Daoy (cell line): ENCODE measurements around the gene PIM3. TPM values are rescaled to one million over a fixed set of nuclear protein-coding genes. Genes with fewer than 3 reads are reported as not detected.
A peak's percentile ranks its signal among the peaks of the same experiment; 100 is the strongest.

Experiments
- DNase-seq: peaks from one replicate; pipeline ENCODE4 v3.0.0-alpha.2; 2015; ENCODE audit warnings: low read depth
- total RNA-seq: library from RNA; depleted of rRNA; stranded (reverse); fragments of >200 nt; shearing (Covaris generic); gene quantifications from 2 replicates; pipeline ENCODE4 v1.2.3, GENCODE V29; 2014

PIM3 gene
- total RNA-seq, 1 experiment from 2014 or later = 73.1 TPM

DNA sequence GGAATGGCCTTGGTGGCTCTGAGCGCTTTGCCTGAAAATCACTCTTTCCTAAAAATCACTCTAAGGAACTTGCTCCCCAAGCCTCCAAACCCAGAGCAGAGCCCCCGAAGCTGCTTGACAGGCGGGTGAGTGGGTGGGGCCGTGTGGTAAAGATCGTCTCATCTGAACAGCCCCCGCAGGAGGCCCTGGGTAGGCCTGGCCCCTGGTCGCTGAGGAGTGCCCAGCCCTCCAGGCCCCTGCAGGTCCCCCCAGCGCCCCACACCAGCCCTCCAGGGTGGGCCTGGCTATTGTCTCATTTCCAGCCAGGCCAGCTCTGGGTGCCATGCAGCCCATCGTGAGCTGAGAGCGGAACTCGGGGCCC, 17.2 kb upstream of the PIM3 start:
- no peak for DNase-seq

DNA sequence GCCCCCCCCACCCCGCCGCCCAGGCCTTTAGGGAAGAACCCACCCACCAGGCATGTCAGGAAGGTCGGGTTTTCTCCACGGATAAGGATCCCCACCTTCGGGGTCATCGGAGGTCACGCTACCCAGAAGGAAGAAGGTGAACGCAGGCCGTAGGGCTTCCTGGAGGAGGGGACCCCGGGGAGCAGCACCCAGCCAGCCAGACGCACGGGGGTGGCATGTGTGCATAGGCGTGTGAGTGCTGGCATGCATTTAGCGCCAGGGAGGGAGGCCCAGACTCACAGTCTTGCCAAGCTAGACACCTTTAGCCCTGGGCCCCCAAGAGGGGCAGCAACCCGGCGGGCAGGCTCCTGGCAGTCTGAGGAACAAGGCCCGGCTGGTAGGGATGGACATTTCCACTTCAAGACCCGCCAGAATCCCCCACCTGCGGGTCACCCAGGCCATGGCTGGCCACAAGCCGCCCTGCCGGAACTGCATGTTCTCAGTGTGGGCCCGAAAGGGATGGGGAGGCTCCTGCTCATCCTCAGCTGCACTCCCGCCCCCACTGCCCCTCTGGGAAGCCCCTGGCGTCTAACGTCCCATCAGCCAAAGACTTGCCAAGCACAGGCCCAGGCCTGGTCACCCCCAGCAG, 16.7 kb upstream of the PIM3 start:
- no peak for DNase-seq

DNA sequence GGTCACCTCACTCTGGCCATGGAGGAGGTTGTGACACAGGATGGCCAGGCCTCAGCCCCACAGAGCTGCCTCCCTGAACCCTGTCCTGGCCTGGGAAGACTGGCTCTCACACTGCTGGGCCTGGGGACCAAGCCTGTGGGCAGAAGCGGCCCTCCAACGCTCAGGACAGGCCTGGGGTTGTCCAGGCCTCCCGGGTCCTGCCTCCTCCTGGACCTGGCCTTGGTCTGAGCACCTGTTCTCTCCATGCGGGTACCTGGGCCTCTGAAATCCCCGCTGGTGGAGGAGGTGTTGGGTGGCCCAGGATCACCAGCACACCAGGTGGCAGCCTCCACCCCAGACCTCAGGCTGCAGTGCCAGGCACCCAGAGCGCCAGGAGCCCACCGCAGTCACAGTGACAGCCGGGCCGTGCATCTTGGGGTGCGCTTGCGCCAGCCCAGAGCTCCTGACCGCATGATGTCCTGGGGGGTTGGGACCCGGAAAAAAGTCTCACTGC, 16.1 kb upstream of the PIM3 start:
- DNase-seq = no peak

DNA sequence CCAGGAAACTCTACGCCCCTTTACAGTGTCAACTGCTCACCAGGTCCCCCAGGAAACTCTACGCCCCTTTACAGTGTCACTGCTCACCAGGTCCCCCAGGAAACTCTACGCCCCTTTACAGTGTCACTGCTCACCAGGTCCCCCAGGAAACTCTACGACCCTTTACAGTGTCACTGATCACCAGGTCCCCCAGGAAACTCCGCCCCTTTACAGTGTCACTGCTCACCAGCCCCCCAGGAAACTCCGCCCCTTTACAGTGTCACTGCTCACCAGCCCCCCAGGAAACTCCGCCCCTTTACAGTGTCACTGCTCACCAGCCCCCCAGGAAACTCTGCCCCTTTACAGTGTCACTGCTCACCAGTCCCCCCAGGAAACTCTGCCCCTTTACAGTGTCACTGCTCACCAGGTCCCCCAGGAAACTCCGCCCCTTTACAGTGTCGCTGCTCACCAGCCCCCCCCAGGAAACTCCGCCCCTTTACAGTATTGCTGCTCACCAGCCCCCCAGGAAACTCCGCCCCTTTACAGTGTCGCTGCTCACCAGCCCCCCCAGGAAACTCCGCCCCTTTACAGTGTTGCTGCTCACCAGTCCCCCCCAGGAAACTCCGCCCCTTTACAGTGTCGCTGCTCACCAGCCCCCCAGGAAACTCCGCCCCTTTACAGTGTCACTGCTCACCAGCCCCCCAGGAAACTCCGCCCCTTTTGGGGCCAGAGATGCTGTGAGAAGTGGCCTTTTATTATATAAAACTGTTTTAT, 15.4 kb upstream of the PIM3 start:
- peak; percentile 49 for DNase-seq

DNA sequence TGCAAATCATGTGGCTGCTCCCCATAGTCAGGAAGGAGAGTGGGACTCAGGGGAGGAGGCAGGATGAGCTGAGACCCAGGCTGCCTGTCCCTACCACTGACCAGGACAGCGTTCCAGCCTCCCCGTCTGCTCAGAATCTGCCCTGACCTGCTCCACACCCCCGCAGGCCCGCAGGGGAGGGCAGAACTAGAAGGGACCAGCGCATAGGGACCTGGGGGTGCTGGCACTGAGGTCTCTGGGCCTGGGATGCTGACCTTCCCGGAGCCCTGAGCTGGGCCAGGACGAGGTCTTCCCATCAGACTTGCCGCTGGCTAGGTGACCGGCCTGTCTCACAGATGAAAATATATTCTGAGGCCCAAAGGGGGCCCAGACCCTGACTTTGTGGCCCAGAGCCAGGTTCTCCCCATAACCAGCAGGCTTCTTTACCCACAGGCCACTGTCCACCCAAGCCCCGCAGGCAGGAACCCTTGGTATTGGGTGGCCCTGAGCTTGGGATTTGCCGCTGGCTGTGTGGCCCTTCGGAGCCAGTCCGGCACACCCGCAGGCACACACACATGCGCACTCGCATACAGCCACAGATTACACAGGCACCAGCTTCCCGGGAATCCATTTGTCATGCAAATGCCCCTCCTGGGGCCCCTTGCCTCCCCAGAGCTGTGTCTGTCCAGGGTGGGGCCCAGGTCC, 13.8 kb upstream of the PIM3 start:
- DNase-seq = no peak

DNA sequence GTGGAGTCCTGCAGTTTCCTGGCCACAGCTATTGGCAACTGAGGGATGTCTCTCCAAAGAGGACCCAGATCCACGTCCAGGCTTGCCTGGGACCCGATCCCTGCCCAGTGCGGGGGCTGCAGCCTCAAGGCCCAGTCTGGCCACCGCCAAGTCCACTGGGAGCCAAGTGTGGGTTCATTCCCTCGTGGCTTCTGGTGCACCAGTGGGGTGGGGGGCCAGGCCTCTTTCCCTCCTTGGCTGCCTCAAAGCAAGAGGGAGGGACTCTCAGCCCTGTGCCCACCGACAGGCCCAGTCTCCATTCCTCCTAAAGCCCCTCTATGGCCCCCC, 13.3 kb upstream of the PIM3 start:
- DNase-seq = no peak

DNA sequence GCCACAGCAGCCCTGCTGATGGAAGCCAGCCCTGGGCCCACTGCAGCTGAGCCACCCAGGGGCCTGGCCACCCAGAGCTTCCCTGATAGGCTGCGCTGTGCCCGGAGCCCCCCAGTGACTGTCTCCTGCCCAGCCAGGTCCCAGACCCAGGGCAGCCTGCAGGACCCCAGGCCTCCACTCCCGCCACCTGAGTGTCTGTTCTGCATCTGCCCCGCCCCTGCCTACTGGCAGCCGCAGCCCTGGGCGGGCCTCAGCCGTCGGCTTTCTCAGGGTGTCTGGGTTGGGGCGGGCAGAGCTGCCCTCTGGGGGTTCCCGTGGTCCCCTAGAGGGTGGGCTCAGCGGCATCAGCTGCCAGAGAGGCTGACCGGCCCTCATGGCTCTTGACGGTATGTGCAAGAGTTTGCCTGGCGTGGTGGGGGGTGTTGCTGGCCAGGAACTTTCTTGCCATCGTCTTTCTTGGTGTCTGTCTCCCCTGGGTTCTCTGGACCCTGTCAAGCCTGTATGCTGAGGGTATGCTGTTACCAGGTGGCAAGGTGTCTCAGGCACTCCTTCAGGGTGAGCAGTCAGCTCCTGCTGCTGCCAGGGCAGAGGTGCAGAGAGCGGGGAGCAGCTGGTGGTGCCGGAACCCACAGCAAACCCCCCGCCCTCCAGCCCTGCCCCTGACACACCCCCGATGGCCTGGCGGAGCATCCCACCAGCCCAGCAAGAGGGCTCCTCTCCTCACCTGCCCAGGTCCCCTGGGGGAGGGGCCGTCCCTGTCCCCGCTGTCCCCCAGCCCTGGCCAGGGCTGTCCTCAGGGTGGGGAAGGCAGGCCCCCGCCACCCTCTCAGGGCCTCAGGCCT, 12.2 kb upstream of the PIM3 start:
- no peak for DNase-seq

DNA sequence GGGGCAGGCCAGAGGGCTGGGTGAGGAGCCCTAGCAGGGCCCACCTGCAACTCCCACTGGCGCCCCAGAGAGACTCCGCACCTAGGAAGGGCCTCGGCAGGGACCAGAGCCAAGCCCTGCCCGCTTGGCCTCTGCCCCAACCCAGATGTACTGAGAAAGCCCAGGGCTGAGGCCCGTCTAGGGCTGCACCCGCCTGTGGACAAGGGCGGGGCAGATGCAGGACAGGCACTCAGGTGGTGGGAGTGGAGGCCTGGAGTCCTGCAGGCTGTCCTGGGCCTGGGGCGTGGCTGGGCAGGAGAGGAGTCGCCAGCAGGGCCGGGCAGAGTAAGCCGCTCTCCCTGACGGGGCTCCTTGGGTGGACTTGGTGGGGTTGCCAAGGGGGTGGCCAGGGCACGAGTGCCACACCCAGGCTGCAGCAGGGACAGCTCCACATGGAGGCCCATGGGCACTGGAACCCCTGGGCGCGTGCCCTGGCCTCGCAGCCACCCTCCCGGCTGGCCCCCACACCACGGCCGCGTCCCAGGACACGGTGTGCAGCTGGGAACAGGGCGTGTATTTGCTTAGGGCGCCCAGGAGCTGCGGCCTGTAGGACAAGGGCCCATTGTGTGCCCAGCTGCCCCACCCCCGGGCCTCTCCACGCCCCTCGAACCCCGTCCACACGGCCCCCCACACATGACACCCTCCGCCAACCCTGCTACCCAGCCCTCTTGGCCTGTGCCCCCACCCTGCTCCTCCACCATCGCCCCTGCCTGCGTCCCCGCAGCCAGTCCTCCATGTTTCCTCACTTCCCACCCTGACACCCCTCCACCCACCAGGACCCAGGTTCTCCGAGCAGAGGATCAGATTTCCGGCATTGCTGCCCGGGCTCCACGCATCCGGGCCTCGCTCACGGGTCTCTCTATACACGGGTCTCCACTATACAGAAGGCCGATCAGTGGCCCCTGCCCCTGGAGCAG, 11.3 kb upstream of the PIM3 start:
- DNase-seq = no peak

DNA sequence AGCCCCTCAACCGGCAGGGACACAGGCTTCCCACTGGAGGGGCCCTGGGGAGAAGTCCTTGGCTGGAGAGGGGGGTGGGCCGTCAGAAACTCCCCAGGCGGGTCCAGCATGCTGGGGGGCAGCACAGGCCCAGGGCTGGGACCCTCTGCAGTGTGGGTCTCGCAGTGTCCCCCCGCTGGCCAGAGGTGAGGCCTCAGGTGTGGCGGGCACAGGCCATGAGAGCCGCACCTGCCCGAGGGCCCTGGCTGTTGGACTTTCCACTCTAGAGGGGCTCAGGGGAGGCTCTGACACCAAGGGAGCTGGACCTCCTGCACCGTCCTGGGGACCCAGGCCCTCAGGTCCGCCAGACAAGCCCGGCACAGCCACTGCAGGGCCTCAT, 10.7 kb upstream of the PIM3 start:
- no peak for DNase-seq

DNA sequence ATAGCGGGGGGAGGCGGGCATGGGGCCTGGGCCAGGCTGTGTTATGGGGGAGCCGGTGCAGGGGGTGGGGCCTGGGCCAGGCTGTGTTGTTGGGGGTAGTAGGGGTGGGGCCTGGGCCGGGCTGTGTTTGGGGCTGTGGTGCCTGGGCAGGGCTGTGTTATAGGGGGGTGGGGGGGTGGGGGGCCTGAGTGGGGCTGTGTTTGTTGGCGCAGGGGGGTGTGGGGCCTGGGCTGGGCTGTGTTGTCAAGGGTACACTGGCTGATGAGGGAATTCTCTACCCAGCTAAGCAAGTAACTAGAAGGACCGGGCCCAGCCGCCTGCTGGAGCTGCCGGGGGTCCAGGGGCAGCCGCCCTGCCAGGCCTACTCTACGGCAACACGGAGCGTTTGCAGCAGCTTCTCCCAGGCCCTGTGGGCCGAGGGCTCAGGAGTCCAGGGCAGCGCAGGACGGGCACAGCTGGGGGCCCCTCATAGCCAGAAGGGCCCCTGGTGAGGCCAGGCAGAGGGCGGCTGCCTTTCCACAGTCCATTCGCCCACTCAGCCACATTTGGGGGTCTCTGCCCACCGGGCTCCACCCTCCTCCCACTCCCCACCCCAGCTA, 10.1 kb upstream of the PIM3 start:
- no peak for DNase-seq

DNA sequence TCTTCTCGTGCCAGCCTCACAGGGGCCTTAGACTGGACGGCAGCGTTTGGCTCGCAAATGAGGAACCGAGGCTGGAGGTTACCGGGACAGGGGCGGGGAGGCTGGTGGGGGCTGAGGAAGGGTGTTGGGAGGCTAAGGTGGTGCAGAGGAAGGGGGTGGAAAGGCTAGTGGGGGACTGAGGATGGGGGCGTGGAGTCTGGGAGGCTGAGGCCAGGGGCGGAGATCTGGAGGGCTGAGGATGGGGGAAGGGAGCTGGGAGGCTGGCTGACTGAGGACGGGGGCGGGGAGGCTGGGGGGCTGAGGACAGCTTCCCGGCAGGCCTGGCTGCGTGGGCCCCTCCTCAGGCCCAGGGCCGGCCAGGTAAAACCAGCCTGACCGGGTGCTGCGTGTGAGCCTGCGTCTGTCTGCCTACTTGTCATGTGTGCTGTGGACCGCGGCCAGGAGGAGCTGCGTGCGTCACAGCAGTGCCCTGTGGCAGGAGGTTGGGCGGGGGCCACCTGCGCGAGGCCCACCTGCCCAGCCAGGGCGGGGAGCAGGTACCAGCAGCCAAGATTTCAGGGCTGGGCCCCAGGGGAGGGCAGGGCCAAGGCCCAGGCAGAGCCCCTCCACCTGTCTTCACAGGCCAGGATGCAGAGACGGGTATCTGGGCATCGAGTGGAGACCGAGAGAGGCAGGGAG, 9.4 kb upstream of the PIM3 start:
- no peak for DNase-seq

DNA sequence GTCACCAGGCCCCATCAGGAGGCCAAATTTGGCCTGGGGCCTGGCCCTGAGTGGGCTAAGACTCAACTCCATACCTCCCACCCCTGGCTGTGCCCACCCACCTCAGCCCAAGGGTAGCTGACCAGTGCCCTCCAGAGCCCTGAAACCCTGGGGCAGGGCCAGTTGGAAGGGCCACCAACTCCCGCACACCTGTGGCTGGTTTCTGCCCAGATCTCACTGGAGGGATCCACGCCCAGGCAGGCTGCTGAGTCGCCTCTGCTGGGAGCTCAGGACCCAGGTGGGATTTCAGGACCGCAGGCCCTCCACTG, 8.9 kb upstream of the PIM3 start:
- DNase-seq = no peak

DNA sequence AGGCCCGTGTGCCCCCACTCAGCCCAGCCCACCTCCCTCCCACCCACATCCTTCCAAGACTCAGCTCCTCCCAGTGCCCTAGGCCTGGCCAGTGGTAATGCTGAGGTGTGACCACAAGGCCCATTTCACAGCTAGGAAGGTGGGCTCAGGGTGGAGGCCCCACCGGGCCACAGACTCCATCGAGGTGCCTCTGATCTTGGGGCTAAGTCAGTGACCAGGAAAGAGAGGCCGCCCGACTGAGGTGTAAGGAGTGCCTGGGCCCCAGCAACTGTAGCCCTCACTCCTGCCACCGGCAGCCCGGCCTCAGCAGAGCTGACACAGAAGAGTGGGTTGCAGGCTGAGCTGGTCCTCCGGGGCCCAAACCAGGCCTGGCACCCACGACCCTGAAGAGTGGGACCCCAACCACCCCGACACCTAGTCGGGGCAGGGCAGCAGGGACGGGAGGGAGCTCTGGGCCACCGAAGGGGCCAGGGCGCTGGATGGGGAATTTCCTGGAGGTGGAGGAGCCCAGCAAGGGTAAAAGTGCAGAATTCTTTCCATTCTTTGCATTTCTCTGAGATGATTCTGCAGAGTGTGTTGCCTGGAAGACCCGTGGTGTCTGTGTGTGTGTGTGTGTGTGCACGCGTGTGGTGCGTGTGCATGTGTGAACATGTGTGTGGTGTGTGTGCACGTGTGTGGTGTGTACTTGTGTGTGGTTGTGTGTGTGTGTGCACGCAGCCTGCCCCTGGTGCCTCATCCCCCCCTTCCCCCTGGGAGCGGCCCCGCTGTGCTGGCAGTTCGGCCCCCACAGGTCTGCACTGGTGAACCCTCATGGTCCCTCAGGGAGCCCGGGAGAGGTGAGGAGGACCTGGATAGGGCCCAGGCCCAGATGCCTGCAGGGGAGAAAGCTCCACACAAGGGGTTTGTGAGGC, 8.3 kb upstream of the PIM3 start:
- peak; percentile 60 for DNase-seq

DNA sequence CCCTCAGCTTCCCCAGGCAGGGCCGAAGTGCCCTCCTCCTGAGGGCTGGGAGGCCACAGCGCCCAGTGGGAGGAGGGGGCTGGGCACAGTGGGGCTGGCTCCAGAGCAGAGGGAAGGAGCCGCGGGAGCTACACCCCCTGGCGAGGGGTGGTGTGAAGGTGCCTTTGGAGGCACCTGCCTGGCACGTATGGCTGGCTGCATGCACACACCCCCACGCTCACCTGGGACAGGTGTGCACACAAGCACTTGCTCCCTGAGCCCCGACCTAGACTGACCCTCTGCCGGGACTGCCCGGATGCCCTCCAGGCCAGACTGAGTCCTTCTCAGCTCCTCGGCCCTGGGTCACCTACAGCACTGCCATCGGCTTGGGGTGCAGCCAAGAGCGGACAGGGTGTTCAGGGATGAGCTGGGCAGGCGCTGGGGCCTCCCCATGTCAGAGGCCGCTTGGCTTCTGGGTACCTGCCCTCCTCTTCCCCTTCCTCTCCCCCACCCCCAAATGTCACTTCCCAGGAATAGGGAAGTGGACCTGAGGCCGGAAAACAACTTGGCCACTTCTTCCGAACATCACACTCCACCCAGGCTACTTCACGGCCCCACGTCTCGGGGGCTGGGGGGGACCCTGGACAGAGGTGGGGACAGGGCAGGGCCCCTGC, 7.4 kb upstream of the PIM3 start:
- no peak for DNase-seq

DNA sequence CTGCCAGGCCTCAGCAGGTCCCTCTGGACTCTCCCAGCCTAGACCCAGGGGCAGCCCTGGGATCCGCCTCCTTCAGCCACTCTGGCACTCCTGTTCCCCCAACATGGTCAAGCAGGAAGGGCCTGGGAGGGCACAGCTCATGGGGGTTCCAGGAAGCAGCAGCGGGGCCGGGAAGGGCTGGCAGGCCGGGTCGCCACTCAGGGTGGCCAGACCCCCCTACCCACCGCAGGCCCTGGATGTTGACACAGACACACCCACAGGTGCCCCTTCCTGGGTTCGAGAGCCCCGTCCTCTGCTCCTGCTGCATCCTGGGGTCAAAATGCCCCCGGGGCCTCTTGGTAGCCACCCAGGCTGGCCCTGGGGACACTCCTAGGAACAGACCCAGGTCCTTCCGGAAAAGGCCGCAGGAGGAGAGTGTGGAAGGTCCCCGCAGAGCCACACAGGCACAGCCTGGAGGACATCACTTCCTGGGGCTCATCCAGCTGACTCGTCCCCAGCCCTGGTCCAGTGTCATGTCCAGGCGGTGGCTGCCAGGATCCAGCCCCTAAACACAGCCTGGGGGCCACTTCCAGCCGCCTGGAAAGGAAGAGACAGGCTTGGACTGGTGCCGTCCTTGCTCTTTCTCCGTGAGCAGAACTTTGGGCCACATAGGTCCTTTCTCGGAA, 6.8 kb upstream of the PIM3 start:
- DNase-seq = no peak

DNA sequence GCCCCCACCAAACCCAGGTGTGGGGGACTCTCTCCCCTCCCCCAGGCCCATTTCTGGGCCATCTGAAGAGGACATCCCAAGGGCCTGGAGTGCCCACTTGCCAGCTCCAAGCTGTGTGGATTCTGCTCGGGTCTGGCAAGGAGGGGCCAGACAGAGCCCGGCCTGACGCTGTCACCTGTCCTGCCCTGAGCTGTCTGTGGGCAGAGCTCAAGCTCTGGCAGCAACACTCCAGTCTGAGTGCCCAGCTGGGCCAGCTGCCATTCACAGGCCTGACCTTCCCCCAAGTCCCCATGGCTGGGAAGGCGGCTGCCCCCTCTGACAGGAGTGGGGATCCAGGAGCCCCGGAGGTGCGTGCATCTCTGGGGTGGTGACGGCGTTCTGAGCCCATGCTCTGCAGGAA, 6.2 kb upstream of the PIM3 start:
- DNase-seq = no peak

DNA sequence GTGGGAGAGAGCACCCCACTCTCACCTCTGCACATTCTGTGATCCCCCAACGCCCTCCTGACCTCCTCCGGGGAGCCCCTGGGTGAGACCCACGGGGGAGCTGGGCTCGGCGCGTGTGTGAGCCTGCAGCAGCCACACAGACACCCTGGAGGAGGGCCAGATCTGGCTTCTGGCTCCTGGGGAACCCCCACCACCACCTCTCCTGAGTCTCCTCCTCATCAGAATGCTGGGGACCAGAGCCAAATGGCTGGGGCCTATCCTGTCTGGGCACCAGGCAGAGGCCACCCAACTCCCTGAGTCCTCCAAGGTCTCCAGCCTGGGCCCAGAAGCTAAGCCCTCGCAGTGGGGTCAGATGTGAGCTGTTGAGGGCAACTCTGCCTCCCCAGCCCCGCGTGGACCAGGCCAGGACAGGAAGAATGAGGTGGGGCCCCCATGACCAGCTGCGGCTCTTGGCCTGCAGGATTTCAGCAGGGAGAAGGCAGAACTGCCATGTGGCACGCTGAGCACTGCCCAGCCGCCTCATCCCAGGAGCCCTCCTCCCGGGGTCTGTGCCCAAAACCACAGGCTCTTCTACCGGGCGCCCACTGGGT, 5.5 kb upstream of the PIM3 start:
- no peak for DNase-seq
